ENCODE measurements around the gene TTC6.

- TF ChIP-seq CTCF (IDR thresholded peaks at IDR 0.05 in 4 of 5, conservative IDR thresholded peaks at IDR 0.05 in 1 of 5) (no peak), POLR2A (IDR thresholded peaks at IDR 0.05) (no peak)
Measured at GRCh38 chr14:37603688-37604251, 8.3 kb downstream of the TTC6 start.

All from gastrocnemius medialis (tissue), 4 donors.